Transverse colon (tissue), 3 donors: ENCODE data around the gene CCN2.

Experiments used
- CTCF ChIP-seq, 5 experiments: fragments of 200-600 bp in 3 of 5; fragments of 450-650 bp in 2 of 5; sonication (generic) in 3 of 5; IDR thresholded peaks; 1 replicate in 2 of 5; 2 replicates in 3 of 5; pipeline ENCODE4 v1.5.1; 2016 to 2017; ENCODE audit warnings: antibody characterized with exemption in 5 of 5, inconsistent platforms in 3 of 5, mild to moderate bottlenecking in 2 of 5, moderate library complexity in 1 of 5
- EP300 ChIP-seq: sonication (generic); formaldehyde crosslinking; IDR thresholded peaks from one replicate; pipeline ENCODE4 v1.6.1; 2017; ENCODE audit warnings: antibody characterized with exemption, low read depth
- POLR2A ChIP-seq: fragments of 450-650 bp; IDR thresholded peaks from one replicate; pipeline ENCODE4 v1.6.1; 2016; ENCODE audit warnings: antibody characterized with exemption, mild to moderate bottlenecking, moderate library complexity

- TF ChIP-seq CTCF (IDR thresholded peaks at IDR 0.05) (no peak), POLR2A (no peak), EP300 (no peak)
Measured at GRCh38 chr6:131948692-131949619, 2.2 kb downstream of the CCN2 start.
